GM18502 (cell line): ENCODE data around the gene PROC.
"Not testable (repeated sequence)": the region's sequence is repeated elsewhere in the genome, so short reads cannot be mapped to it uniquely, and the experiment has no call there.

Experiments used
- ATAC-seq: cut with Tn5 transposase; IDR thresholded peaks from one replicate; pipeline ENCODE4 v1.9.1; 2021; ENCODE audit warnings: mild to moderate bottlenecking; ENCODE audit not compliant: unreplicated experiment, poor library complexity

Gene PROC

DNA sequence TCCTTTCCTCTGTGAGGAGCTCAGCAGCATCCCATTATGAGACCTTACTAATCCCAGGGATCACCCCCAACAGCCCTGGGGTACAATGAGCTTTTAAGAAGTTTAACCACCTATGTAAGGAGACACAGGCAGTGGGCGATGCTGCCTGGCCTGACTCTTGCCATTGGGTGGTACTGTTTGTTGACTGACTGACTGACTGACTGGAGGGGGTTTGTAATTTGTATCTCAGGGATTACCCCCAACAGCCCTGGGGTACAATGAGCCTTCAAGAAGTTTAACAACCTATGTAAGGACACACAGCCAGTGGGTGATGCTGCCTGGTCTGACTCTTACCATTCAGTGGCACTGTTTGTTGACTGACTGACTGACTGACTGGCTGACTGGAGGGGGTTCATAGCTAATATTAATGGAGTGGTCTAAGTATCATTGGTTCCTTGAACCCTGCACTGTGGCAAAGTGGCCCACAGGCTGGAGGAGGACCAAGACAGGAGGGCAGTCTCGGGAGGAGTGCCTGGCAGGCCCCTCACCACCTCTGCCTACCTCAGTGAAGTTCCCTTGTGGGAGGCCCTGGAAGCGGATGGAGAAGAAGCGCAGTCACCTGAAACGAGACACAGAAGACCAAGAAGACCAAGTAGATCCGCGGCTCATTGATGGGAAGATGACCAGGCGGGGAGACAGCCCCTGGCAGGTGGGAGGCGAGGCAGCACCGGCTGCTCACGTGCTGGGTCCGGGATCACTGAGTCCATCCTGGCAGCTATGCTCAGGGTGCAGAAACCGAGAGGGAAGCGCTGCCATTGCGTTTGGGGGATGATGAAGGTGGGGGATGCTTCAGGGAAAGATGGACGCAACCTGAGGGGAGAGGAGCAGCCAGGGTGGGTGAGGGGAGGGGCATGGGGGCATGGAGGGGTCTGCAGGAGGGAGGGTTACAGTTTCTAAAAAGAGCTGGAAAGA, 7.6 kb downstream of the PROC start:
- ATAC-seq = no peak

DNA sequence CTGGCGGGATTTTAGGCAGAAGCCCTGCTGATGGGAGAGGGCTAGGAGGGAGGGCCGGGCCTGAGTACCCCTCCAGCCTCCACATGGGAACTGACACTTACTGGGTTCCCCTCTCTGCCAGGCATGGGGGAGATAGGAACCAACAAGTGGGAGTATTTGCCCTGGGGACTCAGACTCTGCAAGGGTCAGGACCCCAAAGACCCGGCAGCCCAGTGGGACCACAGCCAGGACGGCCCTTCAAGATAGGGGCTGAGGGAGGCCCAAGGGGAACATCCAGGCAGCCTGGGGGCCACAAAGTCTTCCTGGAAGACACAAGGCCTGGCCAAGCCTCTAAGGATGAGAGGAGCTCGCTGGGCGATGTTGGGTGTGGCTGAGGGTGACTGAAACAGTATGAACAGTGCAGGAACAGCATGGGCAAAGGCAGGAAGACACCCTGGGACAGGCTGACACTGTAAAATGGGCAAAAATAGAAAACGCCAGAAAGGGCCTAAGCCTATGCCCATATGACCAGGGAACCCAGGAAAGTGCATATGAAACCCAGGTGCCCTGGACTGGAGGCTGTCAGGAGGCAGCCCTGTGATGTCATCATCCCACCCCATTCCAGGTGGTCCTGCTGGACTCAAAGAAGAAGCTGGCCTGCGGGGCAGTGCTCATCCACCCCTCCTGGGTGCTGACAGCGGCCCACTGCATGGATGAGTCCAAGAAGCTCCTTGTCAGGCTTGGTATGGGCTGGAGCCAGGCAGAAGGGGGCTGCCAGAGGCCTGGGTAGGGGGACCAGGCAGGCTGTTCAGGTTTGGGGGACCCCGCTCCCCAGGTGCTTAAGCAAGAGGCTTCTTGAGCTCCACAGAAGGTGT, 8.5 kb downstream of the PROC start:
- ATAC-seq = no peak

DNA sequence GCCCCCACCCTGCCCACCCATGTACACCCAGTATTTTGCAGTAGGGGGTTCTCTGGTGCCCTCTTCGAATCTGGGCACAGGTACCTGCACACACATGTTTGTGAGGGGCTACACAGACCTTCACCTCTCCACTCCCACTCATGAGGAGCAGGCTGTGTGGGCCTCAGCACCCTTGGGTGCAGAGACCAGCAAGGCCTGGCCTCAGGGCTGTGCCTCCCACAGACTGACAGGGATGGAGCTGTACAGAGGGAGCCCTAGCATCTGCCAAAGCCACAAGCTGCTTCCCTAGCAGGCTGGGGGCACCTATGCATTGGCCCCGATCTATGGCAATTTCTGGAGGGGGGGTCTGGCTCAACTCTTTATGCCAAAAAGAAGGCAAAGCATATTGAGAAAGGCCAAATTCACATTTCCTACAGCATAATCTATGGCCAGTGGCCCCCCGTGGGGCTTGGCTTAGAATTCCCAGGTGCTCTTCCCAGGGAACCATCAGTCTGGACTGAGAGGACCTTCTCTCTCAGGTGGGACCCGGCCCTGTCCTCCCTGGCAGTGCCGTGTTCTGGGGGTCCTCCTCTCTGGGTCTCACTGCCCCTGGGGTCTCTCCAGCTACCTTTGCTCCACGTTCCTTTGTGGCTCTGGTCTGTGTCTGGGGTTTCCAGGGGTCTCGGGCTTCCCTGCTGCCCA, 9.3 kb downstream of the PROC start:
- no peak for ATAC-seq

DNA sequence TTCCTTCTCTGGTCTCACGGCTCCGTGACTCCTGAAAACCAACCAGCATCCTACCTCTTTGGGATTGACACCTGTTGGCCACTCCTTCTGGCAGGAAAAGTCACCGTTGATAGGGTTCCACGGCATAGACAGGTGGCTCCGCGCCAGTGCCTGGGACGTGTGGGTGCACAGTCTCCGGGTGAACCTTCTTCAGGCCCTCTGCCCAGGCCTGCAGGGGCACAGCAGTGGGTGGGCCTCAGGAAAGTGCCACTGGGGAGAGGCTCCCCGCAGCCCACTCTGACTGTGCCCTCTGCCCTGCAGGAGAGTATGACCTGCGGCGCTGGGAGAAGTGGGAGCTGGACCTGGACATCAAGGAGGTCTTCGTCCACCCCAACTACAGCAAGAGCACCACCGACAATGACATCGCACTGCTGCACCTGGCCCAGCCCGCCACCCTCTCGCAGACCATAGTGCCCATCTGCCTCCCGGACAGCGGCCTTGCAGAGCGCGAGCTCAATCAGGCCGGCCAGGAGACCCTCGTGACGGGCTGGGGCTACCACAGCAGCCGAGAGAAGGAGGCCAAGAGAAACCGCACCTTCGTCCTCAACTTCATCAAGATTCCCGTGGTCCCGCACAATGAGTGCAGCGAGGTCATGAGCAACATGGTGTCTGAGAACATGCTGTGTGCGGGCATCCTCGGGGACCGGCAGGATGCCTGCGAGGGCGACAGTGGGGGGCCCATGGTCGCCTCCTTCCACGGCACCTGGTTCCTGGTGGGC, 10.0 kb downstream of the PROC start:
- ATAC-seq = no peak

DNA sequence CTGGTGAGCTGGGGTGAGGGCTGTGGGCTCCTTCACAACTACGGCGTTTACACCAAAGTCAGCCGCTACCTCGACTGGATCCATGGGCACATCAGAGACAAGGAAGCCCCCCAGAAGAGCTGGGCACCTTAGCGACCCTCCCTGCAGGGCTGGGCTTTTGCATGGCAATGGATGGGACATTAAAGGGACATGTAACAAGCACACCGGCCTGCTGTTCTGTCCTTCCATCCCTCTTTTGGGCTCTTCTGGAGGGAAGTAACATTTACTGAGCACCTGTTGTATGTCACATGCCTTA, 10.5 kb downstream of the PROC start:
- ATAC-seq = no peak

DNA sequence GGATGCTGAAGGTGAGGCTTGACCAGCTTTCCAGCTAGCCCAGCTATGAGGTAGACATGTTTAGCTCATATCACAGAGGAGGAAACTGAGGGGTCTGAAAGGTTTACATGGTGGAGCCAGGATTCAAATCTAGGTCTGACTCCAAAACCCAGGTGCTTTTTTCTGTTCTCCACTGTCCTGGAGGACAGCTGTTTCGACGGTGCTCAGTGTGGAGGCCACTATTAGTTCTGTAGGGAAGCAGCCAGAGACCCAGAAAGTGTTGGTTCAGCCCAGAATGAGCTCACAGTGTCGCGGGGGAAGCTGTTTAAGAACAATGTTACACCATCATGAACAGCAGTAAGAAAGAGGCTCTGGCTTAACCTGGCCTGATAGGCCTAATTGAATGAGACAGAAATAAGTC, 11.1 kb downstream of the PROC start:
- ATAC-seq = no peak

DNA sequence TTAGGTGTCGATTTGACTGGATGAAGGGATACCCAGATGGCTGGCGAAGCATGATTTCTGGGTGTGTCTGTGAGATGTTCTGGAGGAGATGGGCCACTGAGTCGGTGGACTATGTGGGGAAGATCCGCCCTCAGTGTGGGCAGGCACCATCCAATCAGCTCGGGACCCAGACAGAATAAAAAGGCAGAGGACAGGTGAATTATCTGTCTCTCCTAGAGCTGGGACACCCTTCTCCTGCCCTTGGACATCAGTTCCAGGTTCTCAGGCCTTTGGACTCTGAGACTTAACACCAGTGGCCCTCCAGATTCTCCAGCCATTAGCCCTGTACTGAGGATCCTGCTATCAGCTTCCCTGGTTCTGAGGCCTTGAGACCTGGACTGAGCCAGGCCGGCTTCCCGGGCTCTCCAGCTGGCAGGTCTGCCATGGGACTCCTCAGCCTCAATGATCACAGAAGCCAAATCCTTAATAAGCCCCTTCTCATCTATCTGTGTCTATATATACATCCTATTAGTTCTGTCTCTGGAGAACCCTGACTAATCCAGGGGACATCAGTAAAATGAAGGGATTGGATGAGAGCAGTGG, 11.7 kb downstream of the PROC start:
- ATAC-seq = no peak

DNA sequence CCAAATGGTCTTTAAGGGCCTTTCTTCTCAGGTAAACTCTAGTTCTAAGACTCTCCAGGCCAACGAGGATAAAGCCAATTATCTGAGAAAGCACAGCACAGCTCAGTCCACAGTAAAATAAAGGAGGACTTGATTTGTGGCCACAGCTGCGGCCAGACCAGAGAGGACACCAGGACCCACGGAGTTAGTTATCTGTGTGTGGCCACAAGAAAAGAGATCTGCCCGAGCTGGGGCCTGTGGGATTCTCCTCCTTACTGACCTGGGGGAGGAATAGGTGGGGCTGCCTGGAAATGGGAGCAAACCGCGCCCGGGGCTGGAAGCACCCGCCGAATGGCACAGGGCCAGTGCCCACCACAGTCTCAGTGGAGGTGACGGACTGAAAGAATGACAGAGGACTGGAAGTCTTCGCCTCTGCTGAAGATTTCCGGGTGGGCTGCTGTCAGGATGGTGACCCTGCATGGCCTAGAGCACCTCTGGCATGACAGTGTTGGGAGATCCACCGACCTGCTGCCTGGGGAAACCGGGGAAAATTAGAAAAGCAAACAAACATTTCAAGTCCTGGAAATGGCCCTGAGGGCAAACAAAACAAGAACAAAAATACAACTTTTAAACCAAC, 13.3 kb downstream of the PROC start:
- ATAC-seq = no peak

DNA sequence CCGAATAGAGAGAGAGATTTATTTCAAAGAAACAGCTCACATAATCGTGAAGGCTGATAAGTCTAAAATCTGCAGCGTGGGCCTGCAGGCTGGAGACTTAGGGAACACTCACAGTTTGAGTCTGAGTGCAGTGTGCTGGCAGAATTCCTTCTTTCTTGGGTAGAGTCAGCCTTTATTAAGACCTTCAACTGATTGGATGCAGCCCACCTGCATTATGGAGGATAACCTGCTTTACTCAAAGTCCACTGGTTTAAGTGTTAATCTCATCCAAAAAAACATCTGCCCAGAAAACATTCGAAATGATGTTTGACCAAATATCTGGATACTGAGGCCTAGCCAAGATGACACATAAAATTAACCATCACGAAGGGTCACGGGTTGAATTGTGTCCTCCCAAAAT, 16.3 kb downstream of the PROC start:
- no peak for ATAC-seq

DNA sequence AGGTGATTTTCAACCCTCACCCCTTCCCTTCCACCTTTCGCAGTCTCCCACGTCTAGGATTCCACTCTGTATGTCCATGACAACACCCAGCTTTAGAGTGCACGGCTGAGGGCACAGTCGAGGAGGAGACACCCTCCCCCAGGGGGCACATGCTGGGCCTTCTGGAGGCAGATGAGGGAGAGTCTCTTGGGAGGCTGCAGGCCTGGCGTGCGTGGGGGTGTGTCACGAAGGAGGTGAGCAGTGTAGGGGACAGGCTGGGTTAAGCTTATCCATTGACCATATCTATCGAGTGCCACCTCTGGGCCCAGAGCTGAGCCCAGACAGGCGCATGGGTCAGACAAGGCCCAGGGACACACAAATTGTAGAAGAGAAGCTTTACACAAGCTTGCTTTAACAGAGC, 18.8 kb downstream of the PROC start:
- ATAC-seq = no peak

DNA sequence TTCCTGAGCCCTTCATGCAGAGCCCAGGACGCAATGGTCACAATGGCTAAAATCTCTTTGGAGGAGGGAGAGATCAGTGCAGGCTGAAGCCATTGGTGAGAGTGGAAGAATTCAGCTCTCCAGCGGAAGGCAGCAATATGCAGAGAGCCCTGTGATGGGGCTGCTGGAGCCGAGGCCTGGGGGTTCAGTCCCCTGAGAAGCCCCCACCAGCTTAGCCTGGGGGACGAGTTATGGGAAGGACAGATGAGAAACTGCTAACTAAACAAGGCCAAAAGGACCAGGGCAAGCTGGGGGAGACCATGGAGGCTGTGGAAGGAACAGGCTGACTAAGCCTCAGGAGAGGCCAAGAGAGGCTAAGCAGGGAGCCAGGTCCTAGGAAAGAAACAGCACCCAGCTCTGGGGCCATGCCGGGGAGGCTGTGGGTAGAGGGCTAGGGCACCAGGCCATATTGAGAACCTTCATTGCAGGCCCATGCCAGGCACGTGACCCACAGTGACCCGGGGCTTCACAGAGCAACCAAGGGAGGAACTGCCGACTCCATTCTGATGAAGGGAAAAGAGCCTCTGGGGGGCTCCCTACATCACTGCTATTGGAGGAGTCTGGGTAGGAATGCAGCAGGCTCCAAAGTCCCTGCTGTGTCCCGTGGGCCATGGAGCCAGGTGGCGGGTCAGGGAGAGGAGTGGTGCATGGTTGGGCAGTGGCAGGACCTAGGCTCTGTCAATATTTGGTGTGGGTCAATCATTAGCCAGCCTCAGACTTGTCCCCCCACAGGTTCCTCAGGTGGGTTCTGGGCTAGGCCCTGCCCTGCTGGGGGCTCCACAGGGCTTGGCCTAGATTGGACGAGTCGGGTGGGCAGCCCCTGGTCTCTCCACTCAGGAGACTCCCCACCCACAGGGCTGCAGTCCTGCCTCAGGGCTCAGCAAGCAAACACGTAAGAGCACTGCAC, 19.8 kb downstream of the PROC start:
- ATAC-seq = no peak

DNA sequence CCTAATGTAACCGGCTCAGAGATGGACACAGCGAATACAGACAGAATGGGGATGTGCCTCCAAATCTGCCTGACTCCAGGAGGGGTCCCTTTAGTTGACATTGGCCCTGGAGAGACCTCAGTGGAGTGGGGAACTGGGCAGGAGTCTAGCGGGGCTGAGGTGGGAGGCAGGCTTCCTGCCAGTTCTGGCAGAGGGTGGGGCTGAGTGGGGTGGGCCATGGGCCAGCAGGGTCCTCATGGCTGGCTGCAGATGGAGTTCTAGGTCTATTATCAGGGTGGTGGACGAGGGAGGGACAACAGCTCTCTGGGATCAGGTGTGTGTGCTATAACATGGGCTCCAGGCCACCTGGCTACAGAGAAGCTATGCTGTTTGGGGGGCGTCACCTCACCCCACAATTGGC, 21.1 kb downstream of the PROC start:
- ATAC-seq = no peak

DNA sequence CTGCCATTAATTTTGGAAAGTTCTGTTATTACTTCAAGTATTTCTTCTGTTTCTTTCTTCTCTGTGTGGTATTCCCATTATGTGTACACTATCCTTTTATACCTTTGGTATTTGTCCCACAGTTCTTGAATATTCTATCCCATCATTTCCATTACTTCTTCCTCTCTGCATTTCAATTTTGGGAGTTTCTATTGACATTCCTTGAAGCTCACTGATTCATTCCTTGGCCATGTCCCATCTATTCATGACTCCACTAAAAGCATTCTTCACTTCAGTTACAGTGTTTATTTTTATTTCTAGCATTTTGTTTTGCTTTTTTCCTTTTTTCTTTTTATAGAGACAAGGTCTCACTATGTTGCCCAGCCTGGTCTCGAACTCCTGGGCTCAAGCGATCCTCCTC, 30.3 kb downstream of the PROC start:
- no peak for ATAC-seq

DNA sequence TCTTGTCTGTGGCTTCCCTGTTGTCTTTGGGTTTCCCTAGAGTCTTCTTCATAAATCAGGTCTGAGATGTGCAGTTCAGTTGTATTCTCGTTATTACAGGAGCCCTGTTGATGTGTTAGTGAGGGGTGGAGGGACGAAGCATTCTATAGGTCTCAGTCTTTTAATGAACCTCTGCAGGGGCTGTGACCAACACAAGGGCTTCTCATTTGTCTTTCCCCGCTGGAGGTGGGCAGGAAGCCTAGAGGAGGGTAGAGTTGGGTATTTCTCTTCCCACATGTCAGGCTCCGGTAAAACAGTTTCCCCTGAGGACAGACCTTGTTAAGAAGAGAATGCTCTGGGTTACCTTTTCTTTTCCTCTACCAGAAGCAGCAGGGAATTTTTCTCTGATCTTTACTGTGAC, 31.2 kb downstream of the PROC start:
- no peak for ATAC-seq

DNA sequence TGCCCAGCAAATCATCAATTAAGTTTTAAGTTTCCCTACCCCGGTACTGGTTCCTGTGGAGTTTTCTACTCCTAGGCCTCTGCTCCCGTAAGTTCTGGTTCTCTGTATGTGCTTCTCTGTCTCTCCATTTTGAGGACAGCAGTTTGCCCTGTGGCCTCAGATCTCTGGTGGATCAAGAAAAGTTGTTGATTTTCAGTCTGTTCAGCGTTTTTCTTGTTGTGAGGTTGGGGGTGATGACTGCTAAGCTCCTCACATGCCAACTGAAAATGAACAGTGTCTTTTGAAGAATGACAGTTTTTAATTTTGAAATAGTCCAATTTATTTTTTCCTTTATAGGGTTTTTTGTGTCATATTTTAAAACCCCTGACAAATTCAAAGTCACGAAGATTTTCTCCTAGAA, 31.7 kb downstream of the PROC start:
- ATAC-seq = no peak

DNA sequence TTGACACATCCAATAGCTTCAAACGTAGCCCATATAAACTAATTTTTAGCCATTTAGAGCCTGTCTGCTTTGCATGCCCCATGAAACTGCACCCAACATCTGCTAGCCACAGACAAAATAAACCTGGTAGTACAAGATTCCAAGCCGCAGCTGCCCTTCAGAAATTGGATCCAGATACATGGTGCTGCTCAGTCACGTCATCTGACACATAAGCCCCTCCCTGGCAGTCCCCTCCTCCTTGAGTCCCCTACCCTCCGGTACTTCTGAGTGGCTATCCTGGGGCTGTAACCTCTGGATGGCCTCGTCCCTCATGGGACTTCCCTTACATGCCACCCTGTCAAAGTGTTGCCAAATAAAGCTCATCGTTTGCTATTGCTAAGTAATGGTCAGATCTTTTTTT, 33.8 kb downstream of the PROC start:
- no peak for ATAC-seq

DNA sequence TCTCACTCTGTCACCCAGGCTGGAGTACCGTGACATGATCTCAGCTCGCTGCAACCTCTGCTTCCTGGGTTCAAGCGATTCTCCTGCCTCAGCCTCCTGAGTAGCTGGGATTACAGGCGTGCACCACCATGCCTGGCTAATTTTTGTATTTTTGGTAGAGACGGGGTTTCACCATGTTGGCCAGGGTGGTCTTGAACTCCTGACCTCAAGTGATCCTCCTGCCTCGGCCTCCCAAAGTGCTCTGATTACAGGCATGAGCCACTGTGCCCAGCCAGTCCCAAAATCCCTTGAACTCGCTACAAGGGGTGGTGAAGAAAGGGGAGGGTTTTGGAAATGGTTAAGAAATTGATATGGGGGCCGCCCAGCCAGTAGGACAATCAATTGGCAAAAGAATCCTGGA, 34.2 kb downstream of the PROC start:
- ATAC-seq = not testable (repeated sequence)

DNA sequence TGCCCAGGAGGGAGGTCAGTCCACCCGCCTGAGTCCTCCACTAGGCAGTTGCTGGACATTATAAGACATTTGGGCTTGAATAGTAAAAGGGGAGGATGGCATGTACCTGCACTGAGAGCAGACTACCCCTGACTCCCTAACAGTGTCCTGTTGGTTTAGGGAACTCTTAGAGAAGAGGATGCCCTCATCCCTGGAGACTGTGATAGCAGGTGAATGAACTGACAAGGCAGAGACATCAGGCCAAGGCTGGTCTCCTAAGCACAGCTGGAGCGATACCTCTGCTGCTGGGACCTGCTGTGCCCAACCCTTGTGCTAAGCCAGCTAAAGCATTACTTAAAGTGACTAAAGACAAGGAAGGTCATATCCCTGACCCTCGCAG, 34.8 kb downstream of the PROC start:
- ATAC-seq = no peak
